Measurements from ENCODE around the gene CFAP97D1. TPM values are rescaled to one million over a fixed set of nuclear protein-coding genes. Genes with fewer than 3 reads are reported as not detected.

CFAP97D1 gene
- total RNA-seq, 4 donors from 2014 or later, result 0.42 TPM; not detected in 3

DNA sequence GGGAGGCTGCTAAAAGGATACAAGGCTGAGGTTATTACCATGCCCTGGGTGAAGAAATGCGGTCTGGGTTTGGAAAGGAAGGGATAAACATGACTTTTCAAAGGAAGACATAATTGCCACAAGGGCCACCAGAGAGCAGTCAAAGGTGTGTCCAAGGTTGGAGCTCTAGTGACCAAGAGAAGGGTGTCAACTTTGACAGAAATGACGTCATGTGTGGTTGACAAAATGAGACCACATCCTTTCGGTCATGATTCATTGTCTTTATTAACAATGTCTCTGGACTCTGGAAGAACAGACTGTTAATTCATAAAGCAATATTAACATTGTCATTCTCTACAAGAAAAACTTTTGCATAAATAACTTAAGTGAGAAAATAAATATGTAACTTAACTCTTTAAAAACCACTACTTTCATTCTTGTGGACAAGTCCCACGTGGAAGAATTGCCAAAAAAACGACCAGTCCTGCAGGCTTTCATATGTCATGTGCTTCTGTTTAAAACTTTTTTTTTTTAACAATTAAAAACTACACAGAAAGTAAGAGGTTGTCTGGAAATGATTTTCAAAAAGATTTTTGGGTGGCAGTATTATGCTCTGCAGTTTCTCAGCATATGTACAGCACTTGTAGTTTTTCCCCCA lies 26.6 kb upstream of the CFAP97D1 start:
- Histone ChIP-seq H3K9me3 (no peaks in the 10 kb centered on the region), H3K27ac (no peak overlapping the region), H3K36me3 (no peaks in the 10 kb centered on the region), H3K4me1 (peaks cover 0 to 12% (median 4%) of the 10 kb centered on the region in 4 donors), H3K27me3 (peaks cover 0 to 50% of the 10 kb centered on the region in 2 donors), H3K4me3 (no peak overlapping the region)
- WGBS, 2 donors, result 62 to 72% methylated on average over 5 of the region's 5 CpGs
- TF ChIP-seq, protein P1, sequence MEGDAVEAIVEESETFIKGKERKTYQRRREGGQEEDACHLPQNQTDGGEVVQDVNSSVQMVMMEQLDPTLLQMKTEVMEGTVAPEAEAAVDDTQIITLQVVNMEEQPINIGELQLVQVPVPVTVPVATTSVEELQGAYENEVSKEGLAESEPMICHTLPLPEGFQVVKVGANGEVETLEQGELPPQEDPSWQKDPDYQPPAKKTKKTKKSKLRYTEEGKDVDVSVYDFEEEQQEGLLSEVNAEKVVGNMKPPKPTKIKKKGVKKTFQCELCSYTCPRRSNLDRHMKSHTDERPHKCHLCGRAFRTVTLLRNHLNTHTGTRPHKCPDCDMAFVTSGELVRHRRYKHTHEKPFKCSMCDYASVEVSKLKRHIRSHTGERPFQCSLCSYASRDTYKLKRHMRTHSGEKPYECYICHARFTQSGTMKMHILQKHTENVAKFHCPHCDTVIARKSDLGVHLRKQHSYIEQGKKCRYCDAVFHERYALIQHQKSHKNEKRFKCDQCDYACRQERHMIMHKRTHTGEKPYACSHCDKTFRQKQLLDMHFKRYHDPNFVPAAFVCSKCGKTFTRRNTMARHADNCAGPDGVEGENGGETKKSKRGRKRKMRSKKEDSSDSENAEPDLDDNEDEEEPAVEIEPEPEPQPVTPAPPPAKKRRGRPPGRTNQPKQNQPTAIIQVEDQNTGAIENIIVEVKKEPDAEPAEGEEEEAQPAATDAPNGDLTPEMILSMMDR (IDR thresholded peaks at IDR 0.05), result no peak
- TF ChIP-seq EP300 (IDR thresholded peaks at IDR 0.05), result no peak
- TF ChIP-seq POLR2A (IDR thresholded peaks at IDR 0.05), result no peak
- no peak for DNase-seq (ENCODE audit: low spot score in 2 of 2)

DNA sequence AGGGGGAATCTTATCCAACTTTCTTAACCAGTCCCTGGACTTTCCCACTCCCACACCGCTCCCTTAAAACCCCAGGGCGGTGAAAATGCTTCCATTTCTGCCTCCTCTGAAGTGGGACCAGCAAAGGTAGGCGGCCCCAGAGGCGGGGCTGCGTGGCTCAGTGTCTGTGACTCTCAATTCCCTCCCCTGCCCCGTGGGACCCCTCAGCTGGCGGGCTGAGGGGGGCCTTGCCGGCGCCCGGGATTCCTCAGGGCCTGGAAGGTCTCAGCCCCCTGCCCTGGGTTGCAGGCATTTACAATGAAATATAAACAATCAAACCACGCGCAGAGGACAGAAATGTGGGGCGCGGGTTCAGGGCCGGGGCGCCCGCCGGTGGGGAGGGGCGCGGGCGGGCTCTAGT lies 25.3 kb upstream of the CFAP97D1 start:
- WGBS, 2 donors, result 13 to 17% methylated on average over 19 to 21 of the region's 21 CpGs
- Histone ChIP-seq H3K36me3 (no peaks in the 10 kb centered on the region), H3K4me3 (peak overlapping the region in 1 of 4 donors; percentile 25), H3K27ac (no peak overlapping the region), H3K9me3 (no peaks in the 10 kb centered on the region), H3K27me3 (peaks cover 0 to 57% of the 10 kb centered on the region in 2 donors), H3K4me1 (peaks cover 0 to 12% (median 4%) of the 10 kb centered on the region in 4 donors)
- no peak for DNase-seq (ENCODE audit: low spot score in 2 of 2)
- TF ChIP-seq POLR2A (IDR thresholded peaks at IDR 0.05) (no peak), EP300 (IDR thresholded peaks at IDR 0.05) (no peak)
- TF ChIP-seq, protein P1 (IDR thresholded peaks at IDR 0.05), result no peak

DNA sequence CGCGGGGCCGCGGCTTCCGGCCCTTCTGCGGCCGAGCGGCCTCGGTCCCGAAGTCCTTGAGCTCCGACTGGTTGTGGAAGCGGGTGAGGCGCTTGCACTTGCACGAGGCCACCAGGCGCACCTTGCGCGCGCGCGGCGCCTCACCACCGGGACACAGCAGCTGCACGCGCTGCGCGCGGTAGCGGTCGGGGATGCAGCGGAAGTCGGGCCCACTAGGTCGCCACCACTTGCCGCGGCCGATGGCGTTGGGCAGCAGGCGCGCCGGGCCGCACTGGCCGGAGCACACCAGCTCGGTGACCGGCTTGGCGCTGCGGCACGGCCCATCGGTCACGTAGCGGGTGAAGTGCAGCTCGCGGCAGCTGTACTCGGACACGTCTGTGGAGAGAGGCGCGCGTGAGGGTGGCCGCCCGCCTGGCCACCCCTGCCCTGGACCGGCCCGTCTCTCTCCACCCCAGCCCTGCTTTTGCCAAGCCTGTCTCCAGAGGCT lies 24.8 kb upstream of the CFAP97D1 start:
- H3K4me1 ChIP-seq, result peaks cover 0 to 12% (median 4%) of the 10 kb centered on the region in 4 donors
- no peaks in the 10 kb centered on the region for H3K9me3 ChIP-seq
- DNase-seq (ENCODE audit: low spot score in 2 of 2), result no peak
- H3K4me3 ChIP-seq, result peak overlapping the region in 2 of 4 donors; percentile 2 to 25
- no peaks in the 10 kb centered on the region for H3K36me3 ChIP-seq
- 1 to 3% methylated on average over 33 to 39 of the region's 60 CpGs for WGBS, 2 donors
- TF ChIP-seq, protein P1 (IDR thresholded peaks at IDR 0.05), result no peak
- TF ChIP-seq EP300 (IDR thresholded peaks at IDR 0.05), result no peak
- no peak for TF ChIP-seq POLR2A (IDR thresholded peaks at IDR 0.05)
- H3K27me3 ChIP-seq, result peaks cover 0 to 57% of the 10 kb centered on the region in 2 donors
- H3K27ac ChIP-seq, result no peak overlapping the region

- no peak overlapping the region for H3K4me3 ChIP-seq
- 80 to 83% methylated on average over 6 of the region's 6 CpGs for WGBS, 2 donors
Measured at GRCh38 chr17:43756201-43756600, 24.0 kb upstream of the CFAP97D1 start.

More at GRCh38 chr17:43756201-43756600, 24.0 kb upstream of the CFAP97D1 start:
- no peak for DNase-seq (ENCODE audit: low spot score in 2 of 2)
- Histone ChIP-seq H3K4me1 (peaks cover 0 to 15% (median 4%) of the 10 kb centered on the region in 4 donors), H3K36me3 (no peaks in the 10 kb centered on the region), H3K27ac (no peak overlapping the region), H3K9me3 (no peaks in the 10 kb centered on the region), H3K27me3 (peaks cover 0 to 57% of the 10 kb centered on the region in 2 donors)
- TF ChIP-seq EP300 (IDR thresholded peaks at IDR 0.05), result no peak
- TF ChIP-seq POLR2A (IDR thresholded peaks at IDR 0.05), result no peak
- TF ChIP-seq, protein P1 (IDR thresholded peaks at IDR 0.05), result no peak
